ENCODE measurements around the gene WEE1.

Gene WEE1
- total RNA-seq = 12.5 to 68.0 (median 26.6) reads per million in 9 experiments

GRCh38 chr11:9573052-9573774 is at the start of gene WEE1:
Gene WEE1, plus strand, starts transcription at chr11:9573670. Its CDS starts 264 bp downstream, at chr11:9573934.
- peak within 1 kb of the TSS; percentile 90 to 93 for H3K27ac Mint-ChIP-seq
- peak within 1 kb of the TSS; percentile 83 to 98 for H3K4me3 Mint-ChIP-seq
- no peaks in the 10 kb centered on the region for H3K27me3 Mint-ChIP-seq
- H3K4me1 Mint-ChIP-seq (ENCODE audit: low read depth in 2 of 2) = peaks cover 19 to 28% of the 10 kb centered on the region in 2 donors
- peaks cover 21% of the 10 kb centered on the region for H3K36me3 Mint-ChIP-seq (ENCODE audit: insufficient read depth)
- no peaks in the 10 kb centered on the region for H3K9me3 Mint-ChIP-seq
- DNase-seq (peak; percentile 94 to 96 (median 96)), ATAC-seq (replicated peaks) (peak; percentile 90)

- no peak for DNase-seq
- ATAC-seq (replicated peaks) = no peak
- Mint-ChIP-seq H3K36me3 (ENCODE audit: insufficient read depth) (peaks cover 43% of the 10 kb centered on the region), H3K27ac (peak overlapping the region in 1 of 2 donors; percentile 52), H3K9me3 (no peaks in the 10 kb centered on the region), H3K4me3 (no peak overlapping the region), H3K4me1 (ENCODE audit: low read depth in 2 of 2) (no peaks in the 10 kb centered on the region), H3K27me3 (no peaks in the 10 kb centered on the region)
Observed at GRCh38 chr11:9524001-9524400, 49.5 kb upstream of the WEE1 start.

DNA sequence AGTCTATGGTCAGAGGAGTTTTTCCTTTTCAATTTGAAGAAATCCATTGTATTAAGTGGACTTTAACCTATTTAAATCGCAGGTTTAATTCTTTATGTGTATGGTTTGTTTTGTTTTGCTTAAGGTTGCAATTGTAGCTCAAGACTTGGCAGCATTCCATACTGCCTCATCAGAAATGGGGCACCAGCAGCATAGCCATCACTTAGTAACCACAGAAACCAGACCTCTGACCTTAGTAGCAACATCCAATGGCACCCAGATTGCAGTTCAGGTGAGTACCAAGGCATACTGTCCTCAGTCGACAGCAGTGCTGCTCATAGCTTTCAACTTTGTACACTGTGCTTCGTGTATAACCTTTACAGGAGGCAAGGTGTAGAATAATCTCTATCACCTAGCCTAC is 48.4 kb upstream of the WEE1 start:
- Mint-ChIP-seq H3K4me3 (no peak overlapping the region), H3K9me3 (no peaks in the 10 kb centered on the region), H3K27ac (no peak overlapping the region), H3K4me1 (ENCODE audit: low read depth in 2 of 2) (no peaks in the 10 kb centered on the region), H3K27me3 (no peaks in the 10 kb centered on the region), H3K36me3 (ENCODE audit: insufficient read depth) (peaks cover 43% of the 10 kb centered on the region)
- ATAC-seq (replicated peaks) = no peak
- no peak for DNase-seq

GRCh38 chr11:9527481-9528135 is 45.9 kb upstream of the WEE1 start:
- Mint-ChIP-seq H3K36me3 (ENCODE audit: insufficient read depth) (peaks cover 32% of the 10 kb centered on the region), H3K27ac (no peak overlapping the region), H3K4me1 (ENCODE audit: low read depth in 2 of 2) (no peaks in the 10 kb centered on the region), H3K27me3 (no peaks in the 10 kb centered on the region), H3K4me3 (no peak overlapping the region), H3K9me3 (no peaks in the 10 kb centered on the region)
- no peak for DNase-seq
- no peak for ATAC-seq (replicated peaks)

DNA sequence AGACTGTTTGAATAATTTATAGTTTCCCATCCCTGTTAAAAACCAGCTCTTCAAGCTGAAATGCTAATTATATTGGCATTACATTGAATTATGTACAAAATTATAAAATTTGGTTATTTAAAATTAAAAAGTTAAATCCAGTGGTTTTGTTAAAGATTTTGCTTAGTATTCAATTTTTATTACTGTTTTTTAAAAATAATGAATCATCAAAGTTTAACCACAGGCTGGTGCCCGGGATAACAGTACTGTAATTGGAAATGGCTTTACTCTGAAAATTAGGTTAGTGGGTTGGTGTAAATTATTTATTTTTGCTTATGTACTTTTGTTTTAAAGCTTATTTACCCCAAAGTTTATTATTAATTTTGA is 45.4 kb upstream of the WEE1 start:
- no peak for DNase-seq
- H3K4me3 Mint-ChIP-seq = no peak overlapping the region
- no peak overlapping the region for H3K27ac Mint-ChIP-seq
- no peaks in the 10 kb centered on the region for H3K27me3 Mint-ChIP-seq
- H3K36me3 Mint-ChIP-seq (ENCODE audit: insufficient read depth) = peaks cover 32% of the 10 kb centered on the region
- no peak for ATAC-seq (replicated peaks)
- H3K9me3 Mint-ChIP-seq = no peaks in the 10 kb centered on the region
- H3K4me1 Mint-ChIP-seq (ENCODE audit: low read depth in 2 of 2) = no peaks in the 10 kb centered on the region

DNA sequence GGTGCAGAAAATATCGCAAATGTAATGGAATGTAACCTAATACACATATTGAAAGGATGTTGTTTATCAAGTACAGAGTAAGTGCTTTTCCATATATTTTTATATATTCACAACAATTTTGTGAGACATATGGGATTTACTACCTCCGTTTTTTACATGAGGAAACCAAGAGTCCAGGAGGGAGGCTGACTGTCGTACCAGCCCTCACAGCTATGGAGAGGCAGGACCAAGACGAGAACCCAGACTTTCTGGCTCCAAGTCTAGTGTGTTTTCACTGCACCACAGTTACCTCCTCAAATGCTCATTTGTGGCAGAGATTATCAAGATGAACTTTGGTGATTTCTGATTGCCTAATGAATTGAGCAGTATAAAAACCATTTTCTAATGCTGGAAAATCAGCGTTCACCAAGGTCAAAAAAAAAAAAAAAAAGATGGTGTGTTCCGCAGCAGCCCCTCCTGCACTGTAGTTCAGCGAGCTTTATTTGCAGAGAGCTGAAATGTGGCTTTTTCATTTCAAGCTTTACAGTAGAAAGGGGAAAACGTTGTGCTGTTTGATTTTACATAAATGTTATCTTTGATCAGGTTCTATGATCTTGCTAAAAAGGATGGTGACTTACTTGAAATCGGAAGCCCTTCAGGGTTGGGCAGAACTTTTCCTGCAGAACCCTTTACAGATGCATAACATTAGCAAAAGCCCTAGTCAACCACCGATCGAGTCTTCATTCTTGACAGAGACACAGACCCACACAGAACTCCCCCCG is 44.7 kb upstream of the WEE1 start:
- Mint-ChIP-seq H3K36me3 (ENCODE audit: insufficient read depth) (peaks cover 32% of the 10 kb centered on the region), H3K4me1 (ENCODE audit: low read depth in 2 of 2) (no peaks in the 10 kb centered on the region), H3K27me3 (no peaks in the 10 kb centered on the region), H3K4me3 (no peak overlapping the region), H3K9me3 (no peaks in the 10 kb centered on the region), H3K27ac (no peak overlapping the region)
- no peak for DNase-seq
- ATAC-seq (replicated peaks) = no peak

GRCh38 chr11:9529334-9529650 is 44.2 kb upstream of the WEE1 start:
- Mint-ChIP-seq H3K4me1 (ENCODE audit: low read depth in 2 of 2) (no peaks in the 10 kb centered on the region), H3K36me3 (ENCODE audit: insufficient read depth) (peaks cover 32% of the 10 kb centered on the region), H3K27ac (no peak overlapping the region), H3K4me3 (no peak overlapping the region), H3K9me3 (no peaks in the 10 kb centered on the region), H3K27me3 (no peaks in the 10 kb centered on the region)
- no peak for ATAC-seq (replicated peaks)
- no peak for DNase-seq

GRCh38 chr11:9530020-9530621 is 43.3 kb upstream of the WEE1 start:
- Mint-ChIP-seq H3K27me3 (no peaks in the 10 kb centered on the region), H3K4me3 (no peak overlapping the region), H3K27ac (no peak overlapping the region), H3K9me3 (no peaks in the 10 kb centered on the region), H3K4me1 (ENCODE audit: low read depth in 2 of 2) (no peaks in the 10 kb centered on the region), H3K36me3 (ENCODE audit: insufficient read depth) (peaks cover 30% of the 10 kb centered on the region)
- DNase-seq = no peak
- ATAC-seq (replicated peaks) = no peak

GRCh38 chr11:9530901-9531625 is 42.4 kb upstream of the WEE1 start:
- no peak overlapping the region for H3K4me3 Mint-ChIP-seq
- H3K27me3 Mint-ChIP-seq = no peaks in the 10 kb centered on the region
- no peak overlapping the region for H3K27ac Mint-ChIP-seq
- H3K9me3 Mint-ChIP-seq = no peaks in the 10 kb centered on the region
- DNase-seq (no peak), ATAC-seq (replicated peaks) (no peak)
- no peaks in the 10 kb centered on the region for H3K4me1 Mint-ChIP-seq (ENCODE audit: low read depth in 2 of 2)
- peaks cover 20% of the 10 kb centered on the region for H3K36me3 Mint-ChIP-seq (ENCODE audit: insufficient read depth)

DNA sequence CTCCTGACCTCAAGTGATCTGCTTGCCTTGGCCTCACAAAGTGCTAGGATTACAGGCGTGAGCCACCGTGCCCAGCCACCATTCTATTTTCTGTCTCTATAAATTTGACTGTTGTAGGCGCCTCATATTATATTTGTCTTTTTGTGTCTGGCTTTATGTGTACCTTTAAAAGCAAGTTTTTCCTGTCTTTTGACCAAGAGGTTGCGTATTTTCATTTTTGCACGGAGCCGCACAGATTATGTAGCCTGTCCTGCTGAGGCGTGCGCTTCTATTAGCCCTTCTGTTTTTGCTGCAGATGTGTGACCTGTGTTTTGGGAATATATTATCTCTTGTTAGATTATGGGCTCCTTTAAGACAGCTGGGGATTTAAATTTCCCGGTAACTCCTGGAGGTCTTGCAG is 40.4 kb upstream of the WEE1 start:
- H3K4me1 Mint-ChIP-seq (ENCODE audit: low read depth in 2 of 2) = no peaks in the 10 kb centered on the region
- no peaks in the 10 kb centered on the region for H3K27me3 Mint-ChIP-seq
- ATAC-seq (replicated peaks) = no peak
- H3K9me3 Mint-ChIP-seq = no peaks in the 10 kb centered on the region
- no peak overlapping the region for H3K4me3 Mint-ChIP-seq
- peaks cover 3% of the 10 kb centered on the region for H3K36me3 Mint-ChIP-seq (ENCODE audit: insufficient read depth)
- no peak for DNase-seq
- no peak overlapping the region for H3K27ac Mint-ChIP-seq

- Mint-ChIP-seq H3K36me3 (ENCODE audit: insufficient read depth) (no peaks in the 10 kb centered on the region), H3K4me3 (no peak overlapping the region), H3K9me3 (no peaks in the 10 kb centered on the region), H3K27ac (no peak overlapping the region), H3K27me3 (no peaks in the 10 kb centered on the region), H3K4me1 (ENCODE audit: low read depth in 2 of 2) (no peaks in the 10 kb centered on the region)
- DNase-seq (no peak), ATAC-seq (replicated peaks) (no peak)
Observed at GRCh38 chr11:9533736-9534473, 39.6 kb upstream of the WEE1 start.

DNA sequence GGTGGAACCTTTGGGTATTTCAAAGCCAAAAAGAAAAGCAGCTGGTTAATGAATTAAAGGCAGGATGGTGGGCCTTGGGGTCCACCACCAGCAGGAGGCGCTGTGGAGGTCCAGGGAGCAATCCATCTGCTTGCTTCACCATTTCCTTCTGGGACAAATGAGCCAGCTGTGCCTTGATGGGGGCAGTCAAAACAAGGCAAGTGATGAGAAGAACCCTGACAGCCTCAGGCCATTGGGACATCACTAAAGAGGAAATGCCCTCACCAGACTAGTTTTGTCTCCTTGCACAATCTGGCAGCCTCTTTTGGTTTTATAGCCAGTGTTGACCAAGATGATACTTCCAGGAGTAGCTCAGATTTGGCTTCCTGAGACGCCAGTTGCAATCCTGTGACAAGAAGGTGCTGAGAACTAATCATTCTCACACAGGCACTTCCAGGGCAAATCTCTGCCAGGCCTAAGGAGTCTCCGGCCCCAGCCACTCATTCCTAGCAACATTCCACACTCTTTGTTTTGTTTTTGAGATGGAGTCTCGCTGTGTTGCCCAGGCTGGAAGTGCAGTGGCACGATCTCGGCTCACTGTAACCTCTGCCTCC is 38.2 kb upstream of the WEE1 start:
- Mint-ChIP-seq H3K9me3 (no peaks in the 10 kb centered on the region), H3K4me3 (no peak overlapping the region)
- DNase-seq = peak; percentile 73 to 76 (median 74)

More for the DNA sequence above, 38.2 kb upstream of the WEE1 start:
- Mint-ChIP-seq H3K27me3 (no peaks in the 10 kb centered on the region), H3K4me1 (ENCODE audit: low read depth in 2 of 2) (no peaks in the 10 kb centered on the region), H3K27ac (no peak overlapping the region), H3K36me3 (ENCODE audit: insufficient read depth) (no peaks in the 10 kb centered on the region)
- ATAC-seq (replicated peaks) = peak; percentile 71
